ENCODE data around the gene LMOD1.
A peak's percentile ranks its signal among the peaks of the same experiment; 100 is the strongest.

Gene LMOD1

DNA sequence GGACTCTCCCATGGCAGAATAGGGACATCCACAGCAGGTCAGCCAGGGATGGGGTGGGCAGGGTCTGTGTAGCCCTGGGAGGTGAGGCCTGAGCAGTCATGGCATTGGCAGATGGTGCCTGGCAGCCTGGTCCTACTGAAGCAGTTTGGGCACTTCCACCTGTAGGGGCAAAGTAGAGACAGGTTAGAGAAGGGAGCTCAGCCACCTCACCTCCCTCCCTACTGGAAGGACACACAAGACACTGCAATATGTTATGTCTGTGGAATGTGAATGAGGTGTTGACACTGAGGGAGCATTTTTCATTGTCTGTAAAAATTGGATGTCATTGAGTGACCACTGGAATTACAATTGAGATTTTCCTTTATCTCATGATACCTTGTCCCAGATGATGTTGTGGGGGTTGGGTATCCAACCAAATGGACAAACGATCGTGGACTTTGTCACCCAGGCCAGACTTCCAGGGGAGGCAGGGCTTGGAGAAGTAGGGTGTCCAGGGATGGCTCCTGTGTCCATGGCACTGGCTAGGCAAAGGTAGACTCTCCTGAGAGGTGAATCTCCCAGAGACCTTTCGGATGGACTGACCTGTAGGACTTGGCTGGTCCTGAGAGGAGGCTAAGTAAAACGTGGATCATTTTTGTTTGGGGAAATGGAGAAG, 48.0 kb downstream of the LMOD1 start:
- TF ChIP-seq, protein P1, sequence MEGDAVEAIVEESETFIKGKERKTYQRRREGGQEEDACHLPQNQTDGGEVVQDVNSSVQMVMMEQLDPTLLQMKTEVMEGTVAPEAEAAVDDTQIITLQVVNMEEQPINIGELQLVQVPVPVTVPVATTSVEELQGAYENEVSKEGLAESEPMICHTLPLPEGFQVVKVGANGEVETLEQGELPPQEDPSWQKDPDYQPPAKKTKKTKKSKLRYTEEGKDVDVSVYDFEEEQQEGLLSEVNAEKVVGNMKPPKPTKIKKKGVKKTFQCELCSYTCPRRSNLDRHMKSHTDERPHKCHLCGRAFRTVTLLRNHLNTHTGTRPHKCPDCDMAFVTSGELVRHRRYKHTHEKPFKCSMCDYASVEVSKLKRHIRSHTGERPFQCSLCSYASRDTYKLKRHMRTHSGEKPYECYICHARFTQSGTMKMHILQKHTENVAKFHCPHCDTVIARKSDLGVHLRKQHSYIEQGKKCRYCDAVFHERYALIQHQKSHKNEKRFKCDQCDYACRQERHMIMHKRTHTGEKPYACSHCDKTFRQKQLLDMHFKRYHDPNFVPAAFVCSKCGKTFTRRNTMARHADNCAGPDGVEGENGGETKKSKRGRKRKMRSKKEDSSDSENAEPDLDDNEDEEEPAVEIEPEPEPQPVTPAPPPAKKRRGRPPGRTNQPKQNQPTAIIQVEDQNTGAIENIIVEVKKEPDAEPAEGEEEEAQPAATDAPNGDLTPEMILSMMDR (IDR thresholded peaks at IDR 0.05; ENCODE audit: unreplicated experiment in 3 of 3) = no peak
- peaks cover 4% of the 10 kb centered on the region for H3K27me3 Mint-ChIP-seq (ENCODE audit: low read depth)
- H3K4me1 Mint-ChIP-seq = peaks cover 5% of the 10 kb centered on the region
- H3K27ac Mint-ChIP-seq = no peak overlapping the region
- H3K36me3 Mint-ChIP-seq (ENCODE audit: low read depth) = peaks cover 12% of the 10 kb centered on the region
- H3K4me3 Mint-ChIP-seq = no peak overlapping the region
- H3K9me3 Mint-ChIP-seq = no peaks in the 10 kb centered on the region

DNA sequence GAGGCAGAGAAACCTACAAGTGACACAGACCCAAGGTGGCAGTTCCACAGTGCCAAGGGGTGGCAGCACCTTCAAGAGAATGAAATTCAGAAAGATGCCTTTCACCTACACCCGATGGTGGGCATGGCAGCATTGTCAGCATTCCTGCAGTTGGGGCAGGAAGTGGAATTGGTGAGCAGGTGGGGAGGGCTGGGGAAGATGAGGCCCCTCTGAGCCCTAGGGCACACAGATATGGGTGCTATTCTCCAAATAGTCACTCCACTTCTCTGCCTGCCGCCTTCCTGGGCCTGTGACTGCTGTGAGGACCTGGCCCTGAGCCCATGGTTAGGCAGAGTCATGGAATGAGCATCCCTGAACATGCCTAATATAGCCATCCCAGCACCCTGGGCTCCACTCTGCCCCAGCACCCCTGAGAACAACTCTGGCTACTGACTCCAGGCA, 49.4 kb downstream of the LMOD1 start:
- Mint-ChIP-seq H3K36me3 (ENCODE audit: low read depth) (peaks cover 12% of the 10 kb centered on the region), H3K9me3 (no peaks in the 10 kb centered on the region), H3K4me1 (peaks cover 5% of the 10 kb centered on the region), H3K27me3 (ENCODE audit: low read depth) (peaks cover 6% of the 10 kb centered on the region), H3K27ac (no peak overlapping the region), H3K4me3 (no peak overlapping the region)
- TF ChIP-seq, protein P1 (IDR thresholded peaks at IDR 0.05; ENCODE audit: unreplicated experiment in 3 of 3) = no peak

DNA sequence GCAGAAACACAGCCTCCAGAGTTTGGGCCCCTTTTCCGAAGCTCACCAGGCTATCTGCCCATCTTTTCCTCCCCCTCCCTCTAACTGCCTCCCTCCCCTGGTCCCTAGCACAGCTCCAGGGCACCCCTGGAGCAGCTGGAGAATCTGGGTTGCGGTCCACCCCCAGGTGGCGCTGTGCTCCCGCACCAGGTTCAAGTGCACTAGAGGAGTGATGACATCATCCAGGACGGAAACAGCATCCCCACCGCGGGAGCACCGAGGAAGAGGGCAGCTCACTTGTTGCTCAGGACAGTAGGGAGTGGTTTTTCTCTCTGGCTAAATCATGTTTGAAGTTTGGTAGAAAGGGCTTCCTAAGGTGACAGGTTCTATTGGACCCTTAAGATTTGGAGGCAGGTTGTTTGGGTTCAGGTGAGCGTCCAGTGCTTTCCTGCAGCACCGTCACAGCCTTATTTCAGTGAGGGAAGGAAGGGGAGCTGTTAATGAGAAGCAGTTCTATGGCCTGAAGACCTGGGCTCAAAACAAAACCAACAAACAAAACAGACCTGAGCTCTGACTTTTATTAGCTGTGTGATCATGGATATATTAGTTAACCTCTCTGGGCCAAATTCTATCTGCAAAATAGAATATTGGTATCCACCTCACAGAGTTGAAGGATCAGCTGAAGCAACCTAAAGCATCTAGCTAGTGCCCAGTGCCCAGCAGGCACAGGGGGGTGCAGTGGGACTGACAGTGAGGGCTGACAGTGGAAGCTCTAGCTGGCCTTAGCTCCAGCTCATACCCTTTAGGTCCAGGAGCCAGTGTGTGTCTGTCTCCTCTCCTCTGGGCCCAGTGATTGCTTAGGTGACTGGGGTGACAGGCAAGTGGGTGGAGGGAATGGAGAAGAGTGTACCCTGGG, 50.2 kb downstream of the LMOD1 start:
- Mint-ChIP-seq H3K4me1 (peaks cover 5% of the 10 kb centered on the region), H3K27me3 (ENCODE audit: low read depth) (peaks cover 6% of the 10 kb centered on the region), H3K27ac (peak overlapping the region; percentile 21 to 79 (median 76)), H3K4me3 (peak overlapping the region in 2 of 3 experiments; percentile 29 to 44), H3K9me3 (no peaks in the 10 kb centered on the region), H3K36me3 (ENCODE audit: low read depth) (peaks cover 12% of the 10 kb centered on the region)
- TF ChIP-seq, protein P1 (IDR thresholded peaks at IDR 0.05; ENCODE audit: unreplicated experiment in 3 of 3) = peak; percentile 82 to 96 (median 94)

GRCh38 chr1:201895120-201895665, 51.2 kb downstream of the LMOD1 start:
- peaks cover 6% of the 10 kb centered on the region for H3K27me3 Mint-ChIP-seq (ENCODE audit: low read depth)
- H3K36me3 Mint-ChIP-seq (ENCODE audit: low read depth) = peaks cover 7% of the 10 kb centered on the region
- H3K4me3 Mint-ChIP-seq = no peak overlapping the region
- TF ChIP-seq, protein P1 (IDR thresholded peaks at IDR 0.05; ENCODE audit: unreplicated experiment in 3 of 3) = no peak
- peaks cover 5% of the 10 kb centered on the region for H3K4me1 Mint-ChIP-seq
- H3K27ac Mint-ChIP-seq = no peak overlapping the region
- H3K9me3 Mint-ChIP-seq = no peaks in the 10 kb centered on the region

GRCh38 chr1:201894343-201895119, 51.8 kb downstream of the LMOD1 start:
- H3K4me3 Mint-ChIP-seq = no peak overlapping the region
- H3K36me3 Mint-ChIP-seq (ENCODE audit: low read depth) = peaks cover 4% of the 10 kb centered on the region
- H3K4me1 Mint-ChIP-seq = peaks cover 5% of the 10 kb centered on the region
- peaks cover 6% of the 10 kb centered on the region for H3K27me3 Mint-ChIP-seq (ENCODE audit: low read depth)
- peak overlapping the region in 1 of 3 experiments; percentile 63 for H3K27ac Mint-ChIP-seq
- no peaks in the 10 kb centered on the region for H3K9me3 Mint-ChIP-seq
- TF ChIP-seq, protein P1 (IDR thresholded peaks at IDR 0.05; ENCODE audit: unreplicated experiment in 3 of 3) = no peak
